Coronary artery (tissue), 2 donors: ENCODE results near the gene TSPAN18.

Source experiments
- DNase-seq: peaks from one replicate; pipeline ENCODE4 v3.0.0-alpha.2; 2017; ENCODE audit warnings: low spot score
- H3K27ac ChIP-seq, 2 donors: fragments of 200-600 bp; sonication (generic); one replicate each; pipeline ENCODE4 v1.5.1; 2016 to 2019
- H3K4me3 ChIP-seq: fragments of 200-600 bp; sonication (generic); 2 replicates; pipeline ENCODE4 v1.5.1; 2016; ENCODE audit warnings: mild to moderate bottlenecking, moderate library complexity
- TF ChIP-seq, protein P1 (sequence below): fragments of 200-600 bp; sonication (generic); IDR thresholded peaks from one replicate; pipeline ENCODE4 v1.5.1; 2019; ENCODE audit warnings: antibody characterized with exemption

Gene TSPAN18

DNA sequence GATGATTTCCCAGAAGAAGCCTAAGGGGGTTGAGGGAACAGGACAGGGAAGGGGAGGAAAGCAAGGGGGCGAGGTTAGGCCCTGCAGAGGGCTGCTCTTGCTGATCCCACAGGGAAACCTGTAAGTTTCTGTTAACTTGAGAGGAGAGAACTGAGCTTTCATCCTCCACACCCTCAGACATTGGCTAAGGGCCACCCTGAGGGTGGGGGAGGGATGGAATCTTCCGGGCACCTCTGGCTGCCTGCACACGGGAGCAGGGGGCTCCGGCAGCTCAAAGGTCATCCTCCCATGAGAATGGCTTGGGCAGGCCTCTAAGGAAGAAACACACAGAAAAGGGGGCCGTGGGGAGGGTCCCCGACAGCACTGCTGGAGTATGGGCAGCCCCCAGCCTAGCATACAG lies 108.1 kb downstream of the TSPAN18 start:
- TF ChIP-seq, protein P1, sequence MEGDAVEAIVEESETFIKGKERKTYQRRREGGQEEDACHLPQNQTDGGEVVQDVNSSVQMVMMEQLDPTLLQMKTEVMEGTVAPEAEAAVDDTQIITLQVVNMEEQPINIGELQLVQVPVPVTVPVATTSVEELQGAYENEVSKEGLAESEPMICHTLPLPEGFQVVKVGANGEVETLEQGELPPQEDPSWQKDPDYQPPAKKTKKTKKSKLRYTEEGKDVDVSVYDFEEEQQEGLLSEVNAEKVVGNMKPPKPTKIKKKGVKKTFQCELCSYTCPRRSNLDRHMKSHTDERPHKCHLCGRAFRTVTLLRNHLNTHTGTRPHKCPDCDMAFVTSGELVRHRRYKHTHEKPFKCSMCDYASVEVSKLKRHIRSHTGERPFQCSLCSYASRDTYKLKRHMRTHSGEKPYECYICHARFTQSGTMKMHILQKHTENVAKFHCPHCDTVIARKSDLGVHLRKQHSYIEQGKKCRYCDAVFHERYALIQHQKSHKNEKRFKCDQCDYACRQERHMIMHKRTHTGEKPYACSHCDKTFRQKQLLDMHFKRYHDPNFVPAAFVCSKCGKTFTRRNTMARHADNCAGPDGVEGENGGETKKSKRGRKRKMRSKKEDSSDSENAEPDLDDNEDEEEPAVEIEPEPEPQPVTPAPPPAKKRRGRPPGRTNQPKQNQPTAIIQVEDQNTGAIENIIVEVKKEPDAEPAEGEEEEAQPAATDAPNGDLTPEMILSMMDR, result no peak
- DNase-seq, result no peak
- Histone ChIP-seq H3K27ac (no peak overlapping the region), H3K4me3 (no peak overlapping the region)

DNA sequence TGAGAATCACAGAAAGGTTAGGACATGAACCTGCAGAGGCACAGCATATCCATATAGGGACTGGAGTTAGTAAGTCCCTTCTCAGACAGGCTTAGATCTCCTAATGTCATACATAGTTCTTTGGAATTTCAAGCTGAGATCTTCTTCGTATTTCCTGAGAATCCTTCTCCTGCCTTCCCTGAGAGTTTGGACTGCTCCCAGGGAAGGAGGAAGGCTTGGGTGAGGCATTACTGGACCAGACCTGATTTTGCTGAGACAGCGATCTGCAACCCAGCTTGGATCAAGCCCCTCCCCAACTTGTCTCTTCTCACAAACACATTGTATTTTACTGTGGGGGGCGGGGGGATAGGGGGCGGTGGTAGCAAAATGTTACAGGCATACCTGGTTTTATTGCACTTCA lies 108.5 kb downstream of the TSPAN18 start:
- no peak for DNase-seq
- Histone ChIP-seq H3K27ac (no peak overlapping the region), H3K4me3 (no peak overlapping the region)
- TF ChIP-seq, protein P1, result no peak

DNA sequence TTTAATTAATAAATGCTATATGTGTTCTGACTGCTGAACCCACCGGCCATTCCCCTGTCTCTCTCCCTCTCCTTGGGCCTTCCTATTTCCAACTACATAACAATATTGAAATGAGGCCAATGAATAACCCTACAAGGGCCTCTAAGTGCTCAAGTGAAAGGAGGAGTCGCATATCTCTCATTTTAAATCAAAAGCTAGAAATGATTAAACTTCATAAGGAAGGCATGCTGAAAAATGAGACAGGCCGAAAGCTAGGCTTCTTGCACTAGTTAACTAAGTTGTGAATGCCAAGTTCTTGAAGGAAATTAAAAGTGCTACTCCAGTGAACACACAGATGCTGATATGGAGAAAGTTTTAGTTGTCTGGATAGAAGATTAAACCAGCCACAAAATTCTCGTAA lies 109.2 kb downstream of the TSPAN18 start:
- Histone ChIP-seq H3K4me3 (no peak overlapping the region), H3K27ac (no peak overlapping the region)
- DNase-seq, result no peak
- TF ChIP-seq, protein P1, result no peak

DNA sequence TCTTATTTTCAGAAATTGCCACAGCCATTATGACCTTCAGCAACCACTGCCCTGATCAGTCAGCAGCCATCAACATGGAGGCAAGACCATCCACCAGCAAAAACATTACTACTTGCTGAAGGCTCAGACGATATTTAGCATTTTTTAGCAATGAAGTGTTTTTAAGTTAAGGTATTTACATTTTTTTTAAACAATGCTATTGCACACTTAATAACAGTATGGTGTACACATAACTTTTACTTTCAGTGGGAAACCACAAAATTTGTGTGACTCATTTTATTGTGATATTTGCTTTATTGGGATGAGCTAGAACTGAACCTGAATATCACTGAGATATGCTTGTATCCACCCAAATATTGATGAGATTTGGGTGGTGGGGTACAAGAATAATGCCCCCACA lies 110.9 kb downstream of the TSPAN18 start:
- H3K27ac ChIP-seq, result no peak overlapping the region
- TF ChIP-seq, protein P1, result no peak
- no peak for DNase-seq
- H3K4me3 ChIP-seq, result no peak overlapping the region

DNA sequence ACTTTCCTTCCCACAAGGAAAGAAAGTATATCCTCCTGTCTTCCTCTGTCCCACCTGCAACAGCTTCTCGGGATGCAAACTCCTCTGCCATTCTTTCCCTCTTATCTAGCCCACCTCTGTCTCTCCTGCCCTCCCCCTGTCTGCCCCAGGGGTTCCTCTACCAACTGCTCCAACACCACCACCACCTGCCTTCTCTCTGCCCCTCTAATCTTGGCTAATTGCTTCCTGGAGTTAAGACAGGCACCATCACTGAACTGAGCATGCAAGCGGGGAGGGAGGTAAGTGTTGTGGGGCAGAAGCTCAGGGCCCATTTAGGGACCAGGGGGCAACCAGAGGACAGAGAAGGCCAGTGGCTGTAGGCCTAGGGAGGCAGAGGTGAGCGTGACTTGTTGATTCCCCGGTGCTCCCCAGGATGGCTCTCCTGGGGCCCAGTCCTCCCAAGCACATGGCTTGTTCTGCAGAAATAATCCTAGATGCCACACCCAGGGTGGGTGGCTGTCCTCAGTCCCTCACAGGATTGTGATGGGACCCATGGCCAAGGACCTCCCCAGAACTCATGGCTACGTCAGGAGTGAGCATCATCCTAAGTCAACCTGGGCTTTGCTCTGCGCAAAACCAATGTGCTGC lies 112.8 kb downstream of the TSPAN18 start:
- no peak for DNase-seq
- H3K27ac ChIP-seq, result no peak overlapping the region
- TF ChIP-seq, protein P1, result no peak
- H3K4me3 ChIP-seq, result no peak overlapping the region

DNA sequence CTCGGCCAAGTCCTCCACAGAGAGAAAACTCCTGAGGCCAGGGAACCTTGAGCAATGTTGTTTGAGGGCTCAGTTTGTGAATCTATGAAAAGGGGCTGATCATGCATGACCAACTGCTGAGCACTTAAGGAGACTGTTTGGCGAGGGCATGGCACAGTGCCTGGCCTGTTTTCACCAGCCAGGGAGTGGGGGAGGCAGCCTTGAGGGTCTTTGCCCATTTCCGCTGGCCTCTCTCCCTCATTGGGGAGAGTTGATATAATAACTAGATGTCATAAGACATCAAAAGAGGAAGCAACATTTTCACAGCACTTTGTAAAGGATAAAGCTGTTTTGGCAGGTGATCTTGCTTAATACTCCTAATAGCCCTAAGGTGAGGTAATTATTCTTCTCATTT lies 113.3 kb downstream of the TSPAN18 start:
- no peak overlapping the region for H3K27ac ChIP-seq
- no peak overlapping the region for H3K4me3 ChIP-seq
- no peak for DNase-seq
- TF ChIP-seq, protein P1, result no peak

DNA sequence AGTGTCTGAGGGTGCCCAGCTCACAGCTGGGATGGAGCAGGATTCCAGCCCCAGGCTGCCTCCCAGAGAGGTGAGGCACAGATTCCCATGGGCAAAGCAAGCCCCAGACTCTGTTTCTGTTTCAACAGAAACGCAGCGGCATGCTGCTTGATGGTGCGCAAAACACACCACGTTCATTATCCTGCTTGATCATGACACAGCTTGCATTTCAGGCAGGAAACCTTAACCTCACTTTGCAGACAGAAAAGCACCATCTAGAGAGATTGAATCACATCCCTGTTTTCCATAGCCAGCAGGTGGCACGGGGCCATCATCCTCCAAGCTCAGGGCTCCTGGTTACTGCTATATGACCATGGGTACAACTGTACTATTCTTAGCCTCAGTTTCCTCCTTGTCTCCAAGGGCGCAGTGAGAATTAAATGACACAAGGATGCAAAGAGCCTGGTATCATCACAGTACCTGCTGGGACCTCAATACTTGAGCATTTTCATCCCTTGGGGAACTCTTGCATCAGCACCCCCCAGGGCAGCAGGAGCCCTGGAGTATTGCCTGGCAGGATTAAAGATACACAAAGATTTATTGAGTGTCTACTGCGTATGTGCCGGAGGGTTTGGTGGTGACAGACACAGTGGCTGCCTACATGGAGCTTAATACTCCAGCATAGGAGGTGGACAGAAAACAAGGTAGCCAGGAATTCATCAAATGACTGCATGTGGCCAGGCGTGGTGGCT lies 113.9 kb downstream of the TSPAN18 start:
- H3K4me3 ChIP-seq, result no peak overlapping the region
- no peak for DNase-seq
- TF ChIP-seq, protein P1, result no peak
- H3K27ac ChIP-seq, result no peak overlapping the region
